K562 (cell line): ENCODE measurements around the gene MIER2. TPM values are rescaled to one million over a fixed set of nuclear protein-coding genes. Genes with fewer than 3 reads are reported as not detected.

Source experiments
- ATAC-seq: fragments of 200-7000 bp; cut with Tn5 transposase; 3 replicates; pipeline ENCODE4 v1.9.1; 2020; ENCODE audit warnings: moderate library complexity
- BruUV-seq: library from RNA; stranded (reverse); fragments of 400-500 nt; replicated peaks from 2 replicates; lab custom pipeline; 2021; lab: Mats Ljungman, UMichigan
- CTCF ChIA-PET: fragments of 300-600 bp; formaldehyde crosslinking; extraction: SDS; loops from one replicate; lab custom pipeline; 2021; ENCODE audit warnings: low intra/inter-chr PET ratio; lab: Yijun Ruan, JAX
- POLR2A ChIA-PET: fragments of 300-600, 350-650 bp; sonication (Branson Sonifier 250); formaldehyde crosslinking; extraction: SDS; loops from one replicate; lab custom pipeline; 2021; ENCODE audit warnings: antibody characterized with exemption, inconsistent platforms; lab: Yijun Ruan, JAX
- DNase-seq, 4 experiments: peaks; one replicate each; pipeline versions ENCODE4 v3.0.0 to v3.0.0-alpha.2; 2011 to 2018; ENCODE audit warnings: low spot score in 3 of 4, mixed read lengths in 3 of 4; ENCODE audit errors: extremely low read depth in 1 of 4
- FAIRE-seq: peaks from 2 replicates; lab custom pipeline; 2011; peaks lifted over from hg19 to GRCh38; lab: Jason Lieb, UNC
- H2AFZ ChIP-seq: 2 replicates; pipeline ENCODE4 v1.6.0; 2011; ENCODE audit warnings: low read depth, low read length, control low read depth, inconsistent platforms
- H3K27ac ChIP-seq: fragments of 200-600 bp; 3 replicates; pipeline ENCODE4 v1.8.0; 2011; ENCODE audit warnings: low read depth, mild to moderate bottlenecking, control low read depth, inconsistent platforms, low read length, moderate library complexity, mixed read lengths; ENCODE audit errors: extremely low read depth
- H3K27me3 ChIP-seq, 2 experiments: fragments of 300-600 bp in 1 of 2; 2 replicates in 1 of 2; 3 replicates in 1 of 2; pipeline versions ENCODE4 v1.6.0 to v1.8.0; 2011; ENCODE audit warnings: inconsistent platforms in 2 of 2, low read length in 2 of 2, mild to moderate bottlenecking in 1 of 2, mixed read lengths in 1 of 2, moderate library complexity in 1 of 2; ENCODE audit not compliant: control insufficient read depth in 2 of 2, insufficient read depth in 2 of 2
- H3K36me3 ChIP-seq: fragments of 300-600 bp; 3 replicates; pipeline ENCODE4 v1.8.0; 2011; ENCODE audit warnings: mild to moderate bottlenecking, low read length, inconsistent platforms; ENCODE audit not compliant: control insufficient read depth, insufficient read depth
- H3K4me1 ChIP-seq, 2 experiments: fragments of 200-600 bp in 1 of 2; replicated peaks in 1 of 2; 2 replicates in 1 of 2; 3 replicates in 1 of 2; pipeline versions ENCODE4 v1.5.1 to v1.8.0; 2011; ENCODE audit warnings: inconsistent platforms in 2 of 2, low read length in 2 of 2, mild to moderate bottlenecking in 1 of 2, mixed read lengths in 1 of 2, moderate library complexity in 1 of 2; ENCODE audit not compliant: control insufficient read depth in 2 of 2, insufficient read depth in 2 of 2
- H3K4me2 ChIP-seq: 2 replicates; pipeline ENCODE4 v1.6.1; 2011; ENCODE audit warnings: low read length, control low read depth, inconsistent platforms, mixed read lengths; ENCODE audit not compliant: insufficient read depth
- H3K4me3 ChIP-seq: fragments of 200-600 bp; sonication (generic), shearing (Covaris generic); 2 replicates; pipeline ENCODE4 v1.5.1; 2016; ENCODE audit warnings: control low read depth, inconsistent platforms
- H3K79me2 ChIP-seq: fragments of 200-600 bp; 3 replicates; pipeline ENCODE4 v1.8.0; 2011; ENCODE audit warnings: low read length, inconsistent platforms; ENCODE audit not compliant: control insufficient read depth, insufficient read depth
- H3K9ac ChIP-seq, 2 experiments: 2 replicates each; pipeline versions ENCODE4 v1.6.0 to v1.6.1; 2011; ENCODE audit warnings: low read depth in 2 of 2, low read length in 2 of 2, control low read depth in 1 of 2, inconsistent platforms in 1 of 2, mild to moderate bottlenecking in 1 of 2, mixed read lengths in 1 of 2; ENCODE audit not compliant: insufficient read depth in 1 of 2
- H3K9me1 ChIP-seq: one replicate; pipeline ENCODE4 v1.6.0; 2011; ENCODE audit warnings: inconsistent platforms, mild to moderate bottlenecking, low read length, moderate library complexity; ENCODE audit not compliant: control insufficient read depth, insufficient read depth
- H3K9me3 ChIP-seq: replicated peaks from 2 replicates; pipeline ENCODE4 v1.5.1; 2011; ENCODE audit warnings: low read depth, low read length, inconsistent platforms; ENCODE audit not compliant: control insufficient read depth, insufficient read depth
- H4K20me1 ChIP-seq: replicated peaks from 2 replicates; pipeline ENCODE4 v1.6.1; 2011; ENCODE audit warnings: low read length, inconsistent platforms, mixed read lengths; ENCODE audit not compliant: control insufficient read depth, insufficient read depth
- BACH1 ChIP-seq: fragments of 200-800 bp; sonication (Bioruptor generic); IDR thresholded peaks from 2 replicates; pipeline ENCODE4 v1.6.1; 2016; ENCODE audit warnings: missing genetic modification characterization, missing compliant biosample characterization
- CCNT2 ChIP-seq: IDR thresholded peaks from 2 replicates; pipeline ENCODE4 v1.6.1; 2011; ENCODE audit warnings: borderline replicate concordance, low read depth, mild to moderate bottlenecking, moderate library complexity, mixed read lengths, low read length; ENCODE audit not compliant: insufficient read length; ENCODE audit errors: extremely low read depth
- GATA2 ChIP-seq: sonication (generic); formaldehyde crosslinking; IDR thresholded peaks from 2 replicates; pipeline ENCODE4 v1.4.0; 2020; ENCODE audit warnings: mild to moderate bottlenecking, missing genetic modification reagents
- GTF2A2 ChIP-seq: IDR thresholded peaks from 2 replicates; pipeline ENCODE4 v1.6.1; 2016; ENCODE audit warnings: mild to moderate bottlenecking, missing genetic modification characterization, missing compliant biosample characterization
- MAFF ChIP-seq: IDR thresholded peaks from 2 replicates; pipeline ENCODE4 v1.6.1; 2012; ENCODE audit warnings: low read length, improper control_type of control experiment
- MIER1 ChIP-seq: fragments of 450-650 bp; IDR thresholded peaks from 2 replicates; pipeline ENCODE4 v1.6.1; 2016; ENCODE audit warnings: antibody characterized with exemption, mild to moderate bottlenecking, low read depth
- NFIC ChIP-seq: fragments of 450-650 bp; IDR thresholded peaks from 2 replicates; pipeline ENCODE4 v1.6.1; 2017; ENCODE audit warnings: mild to moderate bottlenecking, inconsistent platforms
- RBM15 ChIP-seq: fragments of 200-400 bp; formaldehyde crosslinking; IDR thresholded peaks from 2 replicates; pipeline ENCODE4 v1.6.1; 2018; ENCODE audit warnings: mild to moderate bottlenecking, low read length, moderate library complexity; ENCODE audit not compliant: insufficient read depth
- SAP30 ChIP-seq: fragments of 200-600 bp; sonication (generic); IDR thresholded peaks from 2 replicates; pipeline ENCODE4 v1.6.1; 2012; ENCODE audit warnings: borderline replicate concordance, low read depth, mild to moderate bottlenecking, moderate library complexity, low read length, control low read depth, inconsistent platforms; ENCODE audit not compliant: insufficient read depth, poor library complexity, severe bottlenecking
- SMAD2 ChIP-seq: fragments of 150-350 bp; IDR thresholded peaks from 2 replicates; pipeline ENCODE4 v1.6.1; 2014; ENCODE audit warnings: low read depth, mild to moderate bottlenecking, low read length
- SMARCA4 ChIP-seq: fragments of 450-650 bp; IDR thresholded peaks from 2 replicates; pipeline ENCODE4 v1.6.1; 2016
- THAP12 ChIP-seq: fragments of 250-450 bp; sonication (Bioruptor Pico); IDR thresholded peaks from 2 replicates; pipeline ENCODE4 v1.9.0; 2021; ENCODE audit warnings: mild to moderate bottlenecking, inconsistent platforms
- XRCC4 ChIP-seq: IDR thresholded peaks from one replicate; pipeline ENCODE4 v1.6.1; 2011; ENCODE audit not compliant: insufficient read depth, insufficient read length; ENCODE audit errors: extremely low read depth
- ZNF184 ChIP-seq: sonication (generic); formaldehyde crosslinking; IDR thresholded peaks from 2 replicates; pipeline ENCODE4 v1.5.0; 2020; ENCODE audit warnings: missing genetic modification reagents
- ZNF444 ChIP-seq: fragments of 250-450 bp; sonication (Bioruptor Pico); IDR thresholded peaks from 2 replicates; pipeline ENCODE4 v1.4.0; 2020; ENCODE audit warnings: mild to moderate bottlenecking, moderate library complexity
- ZNF695 ChIP-seq: fragments of 450-650 bp; formaldehyde crosslinking; IDR thresholded peaks from 2 replicates; pipeline ENCODE4 v1.4.0; 2020; ENCODE audit warnings: mild to moderate bottlenecking, moderate library complexity
- ZNF778 ChIP-seq: fragments of 450-650 bp; formaldehyde crosslinking; IDR thresholded peaks from 2 replicates; pipeline ENCODE4 v1.4.0; 2020; ENCODE audit warnings: mild to moderate bottlenecking, moderate library complexity
- WGBS: fragments of 100-300 bp; shearing (Covaris generic); methylation state at CpG from one replicate; pipeline ENCODE4 v1.1.6; 2016; ENCODE audit warnings: low coverage, mixed read lengths; ENCODE audit not compliant: insufficient coverage; ENCODE audit errors: missing lambda C conversion rate; 5-methylcytosine and 5-hydroxymethylcytosine counted together
- in situ Hi-C: fragments of 300-500 bp; cut with MboI; formaldehyde crosslinking; loops from 4 replicates; pipeline ENCODE4 v1.15.0; 2018; ENCODE audit warnings: inconsistent platforms, mixed read lengths
- intact Hi-C: fragments of 100-400 bp; cut with micrococcal nuclease; formaldehyde crosslinking; loops from 2 replicates; pipeline ENCODE4 v1.14.2; 2022
- polyA plus RNA-seq, 8 experiments: library from polyadenylated mRNA; depleted of rRNA in 4 of 8; stranded (reverse) in 5 of 8; unstranded in 3 of 8; fragments of >200 nt; fragmentation: Nextera tagmentation in 2 of 8; fragmentation: Illumina TruSeq in 1 of 8; extraction: Ambion mirVana in 2 of 8; extraction: Trizol in 1 of 8; gene quantifications; 2 replicates each; pipeline versions ENCODE4 v1.2.1 to v1.2.3, GENCODE V29; 2011 to 2014; ENCODE audit warnings: inconsistent platforms in 1 of 8, missing spikeins in 1 of 8
- total RNA-seq, 7 experiments: library from RNA; depleted of rRNA in 6 of 7; stranded (reverse); fragments of >200 nt in 6 of 7; fragmentation: Illumina TruSeq in 2 of 7; extraction: Trizol in 2 of 7; gene quantifications; 2 replicates each; pipeline versions ENCODE4 v1.2.1 to v1.2.3, GENCODE V29; 2011 to 2021; ENCODE audit warnings: low replicate concordance in 1 of 7

Gene MIER2
- total and polyA plus RNA-seq, 9 of the 15 experiments (the other 6 are each of a cell fraction or from before 2014, with no cell fraction given) = 0.46 to 34.7 (median 15.6) TPM

- POLR2A ChIA-PET = interaction anchor here (0.9 kb wide), 1 partner anchor 17 kb away, joined by 3 read pairs; no protein-coding TSS in a partner anchor
- TF ChIP-seq XRCC4 (no peak), ZNF778 (CRISPR knock-in tag) (no peak), NFIC (no peak), SAP30 (no peak), THAP12 (no peak), RBM15 (no peak), SMARCA4 (no peak), ZNF444 (CRISPR knock-in tag) (no peak), BACH1 (tag) (no peak), MAFF (no peak), MIER1 (no peak), SMAD2 (no peak), GATA2 (CRISPR knock-in tag) (no peak), ZNF695 (CRISPR knock-in tag) (no peak), ZNF184 (CRISPR knock-in tag) (no peak), CCNT2 (no peak), GTF2A2 (tag) (no peak)
- in situ Hi-C loops (no loop called here), intact Hi-C loops (no loop called here)
- Histone ChIP-seq H3K4me2 (no peak overlapping the region), H3K79me2 (peaks cover 12% of the 10 kb centered on the region), H3K9me3 (peaks cover 30% of the 10 kb centered on the region), H3K4me3 (no peak overlapping the region), H3K4me1 (no peaks in the 10 kb centered on the region; a peak in 1 of 5 replicates), H3K9me1 (no peaks in the 10 kb centered on the region), H4K20me1 (no peaks in the 10 kb centered on the region), H3K9ac (no peak overlapping the region), H2AFZ (no peak overlapping the region), H3K36me3 (peaks cover 86% of the 10 kb centered on the region), H3K27me3 (no peaks in the 10 kb centered on the region), H3K27ac (no peak overlapping the region)
- CTCF ChIA-PET = no interaction called here
- FAIRE-seq (no peak), DNase-seq (no peak), ATAC-seq (no peak)
- BruUV-seq = no TSS peak
- 86% methylated on average over 8 of the region's 8 CpGs for WGBS
Observed at GRCh38 chr19:324716-325115, 19.9 kb downstream of the MIER2 start.
